Testis (tissue), 3 donors: ENCODE measurements around the gene STON2. TPM values are rescaled to one million over a fixed set of nuclear protein-coding genes. Genes with fewer than 3 reads are reported as not detected.

Experiments
- DNase-seq: peaks from one replicate; pipeline ENCODE4 v3.0.0-alpha.2; 2019
- H3K27ac ChIP-seq, 2 donors: fragments of 200-600 bp; sonication (generic); one replicate each; pipeline ENCODE4 v1.5.1; 2019
- H3K27me3 ChIP-seq: fragments of 200-600 bp; sonication (generic); one replicate; pipeline ENCODE4 v1.5.1; 2019
- H3K36me3 ChIP-seq: fragments of 200-600 bp; sonication (generic); one replicate; pipeline ENCODE4 v1.5.1; 2017; ENCODE audit warnings: low read depth; ENCODE audit errors: missing control alignments
- H3K4me1 ChIP-seq: fragments of 200-600 bp; sonication (generic); one replicate; pipeline ENCODE4 v1.5.1; 2019
- H3K4me3 ChIP-seq, 2 donors: fragments of 200-600 bp; sonication (generic); one replicate each; pipeline ENCODE4 v1.5.1; 2017 to 2019
- H3K9me3 ChIP-seq: fragments of 200-600 bp; sonication (generic); one replicate; pipeline ENCODE4 v1.5.1; 2017
- CTCF ChIP-seq, 3 experiments: fragments of 450-650 bp in 2 of 3; fragments of 200-600 bp in 1 of 3; sonication (generic) in 1 of 3; IDR thresholded peaks; one replicate each; pipeline ENCODE4 v1.5.1; 2016 to 2019; ENCODE audit warnings: antibody characterized with exemption in 3 of 3, mild to moderate bottlenecking in 2 of 3, moderate library complexity in 1 of 3
- POLR2A ChIP-seq: fragments of 450-650 bp; IDR thresholded peaks from one replicate; pipeline ENCODE4 v1.6.1; 2017; ENCODE audit warnings: antibody characterized with exemption, mild to moderate bottlenecking, moderate library complexity
- WGBS, 2 donors: methylation state at CpG; one replicate each; pipeline ENCODE4 v1.1.5; 2018; 5-methylcytosine and 5-hydroxymethylcytosine counted together
- intact Hi-C: fragments of 100-400 bp; cut with DNase I; formaldehyde crosslinking; loops from one replicate; pipeline ENCODE4 v1.15.1; 2023; ENCODE audit warnings: low total_unique reads
- polyA plus RNA-seq: library from polyadenylated mRNA; stranded (reverse); fragments of 350-450 nt; fragmentation: Illumina TruSeq; extraction: RNeasy Lipid Tissue Mini Kit (QIAGEN cat#74804); gene quantifications from one replicate; pipeline ENCODE4 v1.2.3, GENCODE V29; 2014; ENCODE audit warnings: low read depth, low replicate concordance; ENCODE audit not compliant: insufficient read depth
- total RNA-seq, 2 donors: library from RNA; depleted of rRNA; stranded (reverse); fragments of >200 nt; gene quantifications; one replicate each; pipeline ENCODE4 v1.2.3, GENCODE V29; 2016

Gene STON2
- total and polyA plus RNA-seq, 3 donors from 2014 or later: 8.3 to 38.5 (median 22.8) TPM

- H3K27ac ChIP-seq: no peak overlapping the region
- no peak overlapping the region for H3K4me3 ChIP-seq
- TF ChIP-seq POLR2A (no peak), CTCF (IDR thresholded peaks at IDR 0.05) (no peak)
- intact Hi-C loops: no loop called here
- H3K36me3 ChIP-seq: no peaks in the 10 kb centered on the region
- H3K9me3 ChIP-seq: no peaks in the 10 kb centered on the region
- WGBS, 2 donors: 63 to 70% methylated on average over 11 of the region's 11 CpGs
- no peaks in the 10 kb centered on the region for H3K27me3 ChIP-seq
- H3K4me1 ChIP-seq: peaks cover 3% of the 10 kb centered on the region
- DNase-seq: no peak
Observed at GRCh38 chr14:81324011-81324410, 76.1 kb downstream of the STON2 start.

DNA sequence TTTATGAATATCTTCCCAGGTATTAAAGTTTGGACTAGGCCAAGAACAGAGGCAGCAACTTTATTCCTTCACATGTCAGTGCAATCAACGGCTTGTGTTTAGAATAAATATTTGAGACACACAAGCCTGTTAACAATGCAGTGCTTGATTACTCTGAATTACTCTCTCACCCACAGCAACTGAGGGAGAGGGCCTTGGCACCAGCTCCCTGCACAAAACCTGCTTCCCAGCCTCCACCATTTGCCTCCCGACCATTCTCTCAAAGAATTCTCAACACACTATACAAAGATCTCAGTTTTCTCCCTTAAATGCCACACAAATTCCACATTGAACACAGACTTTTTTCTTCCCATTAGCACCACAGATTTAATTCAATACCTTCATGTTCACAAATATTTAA lies 77.0 kb downstream of the STON2 start:
- Histone ChIP-seq H3K9me3 (no peaks in the 10 kb centered on the region), H3K4me3 (no peak overlapping the region), H3K27me3 (no peaks in the 10 kb centered on the region), H3K36me3 (no peaks in the 10 kb centered on the region), H3K27ac (no peak overlapping the region), H3K4me1 (peaks cover 3% of the 10 kb centered on the region)
- TF ChIP-seq POLR2A (no peak), CTCF (IDR thresholded peaks at IDR 0.05) (no peak)
- intact Hi-C loops: no loop called here
- no peak for DNase-seq
- WGBS, 2 donors: 82 to 83% methylated on average over 2 of the region's 2 CpGs

GRCh38 chr14:81319946-81320345 lies 80.2 kb downstream of the STON2 start:
- WGBS, 2 donors: 90 to 91% methylated on average over 3 of the region's 3 CpGs
- Histone ChIP-seq H3K27ac (no peak overlapping the region), H3K4me1 (peaks cover 3% of the 10 kb centered on the region), H3K4me3 (no peak overlapping the region), H3K27me3 (no peaks in the 10 kb centered on the region), H3K9me3 (no peaks in the 10 kb centered on the region), H3K36me3 (no peaks in the 10 kb centered on the region)
- DNase-seq: no peak
- intact Hi-C loops: no loop called here
- no peak for TF ChIP-seq POLR2A
- TF ChIP-seq CTCF (IDR thresholded peaks at IDR 0.05): no peak

DNA sequence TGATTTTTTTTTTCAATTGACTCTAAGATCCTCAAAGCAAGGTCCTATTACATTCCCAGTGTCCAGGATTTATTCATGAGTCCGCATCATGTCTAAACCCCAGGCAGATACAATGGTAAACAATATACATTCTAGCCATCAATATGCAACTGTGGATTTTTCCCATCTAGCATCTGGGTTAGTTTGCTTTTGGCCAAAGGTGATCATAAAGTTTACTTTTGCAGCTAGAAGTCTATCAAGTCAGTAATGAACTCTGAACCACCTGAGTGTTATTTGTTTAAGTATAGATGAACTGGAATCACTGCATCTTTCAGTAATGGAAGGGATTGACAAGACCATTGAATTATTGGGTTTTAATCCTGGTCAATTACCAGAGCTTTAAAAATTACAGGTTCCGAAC lies 80.8 kb downstream of the STON2 start:
- H3K4me1 ChIP-seq: peaks cover 3% of the 10 kb centered on the region
- H3K4me3 ChIP-seq: no peak overlapping the region
- no peaks in the 10 kb centered on the region for H3K9me3 ChIP-seq
- intact Hi-C loops: no loop called here
- no peak for TF ChIP-seq POLR2A
- TF ChIP-seq CTCF (IDR thresholded peaks at IDR 0.05): no peak
- DNase-seq: no peak
- no peaks in the 10 kb centered on the region for H3K36me3 ChIP-seq
- 93 to 97% methylated on average over 2 of the region's 2 CpGs for WGBS, 2 donors
- H3K27ac ChIP-seq: no peak overlapping the region
- H3K27me3 ChIP-seq: no peaks in the 10 kb centered on the region

- Histone ChIP-seq H3K36me3 (no peaks in the 10 kb centered on the region), H3K4me1 (no peaks in the 10 kb centered on the region), H3K27me3 (no peaks in the 10 kb centered on the region), H3K9me3 (no peaks in the 10 kb centered on the region), H3K4me3 (no peak overlapping the region), H3K27ac (no peak overlapping the region)
- intact Hi-C loops: no loop called here
- DNase-seq: no peak
- TF ChIP-seq POLR2A: no peak
- TF ChIP-seq CTCF (IDR thresholded peaks at IDR 0.05): no peak
- 30 to 44% methylated on average over 5 of the region's 5 CpGs for WGBS, 2 donors
Observed at GRCh38 chr14:81315341-81315740, 84.8 kb downstream of the STON2 start.
